Urinary bladder (tissue), 4 donors: ENCODE measurements around the gene ERLEC1. TPM values are rescaled to one million over a fixed set of nuclear protein-coding genes. Genes with fewer than 3 reads are reported as not detected.
A peak's percentile ranks its signal among the peaks of the same experiment; 100 is the strongest.

Experiments
- DNase-seq: peaks from one replicate; pipeline ENCODE4 v3.0.0-alpha.2; 2015; ENCODE audit errors: extremely low spot score
- H3K27ac ChIP-seq: one replicate; pipeline ENCODE4 v1.5.1; 2013; ENCODE audit warnings: low read depth, mild to moderate bottlenecking, moderate library complexity
- H3K36me3 ChIP-seq: one replicate; pipeline ENCODE4 v1.6.1; 2013; ENCODE audit warnings: mild to moderate bottlenecking, moderate library complexity; ENCODE audit not compliant: insufficient read depth
- H3K4me1 ChIP-seq: one replicate; pipeline ENCODE4 v1.6.1; 2013; ENCODE audit warnings: mild to moderate bottlenecking, moderate library complexity; ENCODE audit not compliant: insufficient read depth
- H3K4me3 ChIP-seq: one replicate; pipeline ENCODE4 v1.5.1; 2013; ENCODE audit warnings: low read depth, low read length
- WGBS: extraction: QIAGEN DNeasy Blood & Tissue Kit; methylation state at CpG from one replicate; pipeline ENCODE4 v1.1.7; 2013; 5-methylcytosine and 5-hydroxymethylcytosine counted together
- polyA plus RNA-seq: library from polyadenylated mRNA; stranded (reverse); fragments of 200-250 nt; gene quantifications from one replicate; pipeline ENCODE4 v1.2.3, GENCODE V29; 2013
- total RNA-seq: library from RNA; depleted of rRNA; stranded (reverse); fragments of >200 nt; gene quantifications from one replicate; pipeline ENCODE4 v1.2.3, GENCODE V29; 2014
- donor health status: healthy with polysubstance abuse.
- donor health status: healthy.

Gene ERLEC1
- total and polyA plus RNA-seq, 2 donors: 49.7 to 97.7 TPM

GRCh38 chr2:53767405-53768241 lies 19.2 kb upstream of the ERLEC1 start, which contains the start of gene CHAC2:
Gene CHAC2, plus strand, starts transcription at chr2:53767804. Its CDS starts 83 bp downstream, at chr2:53767887.
- under 1% methylated on average over 46 of the region's 46 CpGs for WGBS
- Histone ChIP-seq H3K4me3 (peak within 1 kb of the TSS; percentile 90), H3K36me3 (peaks cover 3% of the 10 kb centered on the region), H3K4me1 (no peaks in the 10 kb centered on the region), H3K27ac (no peak within 1 kb of the TSS)
- peak; percentile 49 for DNase-seq

GRCh38 chr2:53768242-53768542 lies 18.7 kb upstream of the ERLEC1 start:
- Histone ChIP-seq H3K4me3 (peak overlapping the region; percentile 90), H3K36me3 (peaks cover 3% of the 10 kb centered on the region), H3K27ac (no peak overlapping the region), H3K4me1 (no peaks in the 10 kb centered on the region)
- under 1% methylated on average over 12 of the region's 12 CpGs for WGBS
- no peak for DNase-seq

GRCh38 chr2:53769318-53769945 lies 17.4 kb upstream of the ERLEC1 start:
- no peaks in the 10 kb centered on the region for H3K4me1 ChIP-seq
- H3K36me3 ChIP-seq: peaks cover 1% of the 10 kb centered on the region
- WGBS: 94% methylated on average over 15 of the region's 15 CpGs
- no peak overlapping the region for H3K27ac ChIP-seq
- no peak overlapping the region for H3K4me3 ChIP-seq
- DNase-seq: no peak

- H3K4me3 ChIP-seq: no peak overlapping the region
- no peak for DNase-seq
- no peaks in the 10 kb centered on the region for H3K4me1 ChIP-seq
- no peak overlapping the region for H3K27ac ChIP-seq
- 72% methylated on average over 4 of the region's 4 CpGs for WGBS
- H3K36me3 ChIP-seq: no peaks in the 10 kb centered on the region
Measured at GRCh38 chr2:53770264-53770663, 16.6 kb upstream of the ERLEC1 start.

GRCh38 chr2:53777134-53777533 lies 9.7 kb upstream of the ERLEC1 start:
- no peaks in the 10 kb centered on the region for H3K4me1 ChIP-seq
- no peak overlapping the region for H3K27ac ChIP-seq
- no peak overlapping the region for H3K4me3 ChIP-seq
- no peaks in the 10 kb centered on the region for H3K36me3 ChIP-seq
- 61% methylated on average over 1 of the region's 1 CpG for WGBS
- no peak for DNase-seq

- Histone ChIP-seq H3K36me3 (no peaks in the 10 kb centered on the region), H3K27ac (no peak overlapping the region), H3K4me3 (no peak overlapping the region), H3K4me1 (no peaks in the 10 kb centered on the region)
- DNase-seq: no peak
- WGBS: 78% methylated on average over 5 of the region's 5 CpGs
Measured at GRCh38 chr2:53778536-53779162, 8.2 kb upstream of the ERLEC1 start.

GRCh38 chr2:53780056-53780455 lies 6.8 kb upstream of the ERLEC1 start:
- peaks cover 2% of the 10 kb centered on the region for H3K4me1 ChIP-seq
- H3K27ac ChIP-seq: no peak overlapping the region
- WGBS: 91% methylated on average over 4 of the region's 4 CpGs
- DNase-seq: no peak
- H3K36me3 ChIP-seq: no peaks in the 10 kb centered on the region
- no peak overlapping the region for H3K4me3 ChIP-seq

GRCh38 chr2:53782676-53783075 lies 4.2 kb upstream of the ERLEC1 start:
- 83% methylated on average over 8 of the region's 8 CpGs for WGBS
- H3K4me3 ChIP-seq: no peak overlapping the region
- no peak for DNase-seq
- H3K27ac ChIP-seq: no peak overlapping the region
- no peaks in the 10 kb centered on the region for H3K36me3 ChIP-seq
- peaks cover 2% of the 10 kb centered on the region for H3K4me1 ChIP-seq

- no peak overlapping the region for H3K4me3 ChIP-seq
- H3K36me3 ChIP-seq: no peaks in the 10 kb centered on the region
- no peak for DNase-seq
- H3K27ac ChIP-seq: no peak overlapping the region
- peaks cover 2% of the 10 kb centered on the region for H3K4me1 ChIP-seq
Measured at GRCh38 chr2:53784436-53784835, 2.4 kb upstream of the ERLEC1 start.

- DNase-seq: no peak
- Histone ChIP-seq H3K4me3 (peak overlapping the region; percentile 17), H3K4me1 (peaks cover 2% of the 10 kb centered on the region), H3K27ac (no peak overlapping the region), H3K36me3 (no peaks in the 10 kb centered on the region)
- 48% methylated on average over 11 of the region's 11 CpGs for WGBS
Measured at GRCh38 chr2:53785366-53785765, 1.5 kb upstream of the ERLEC1 start.

- WGBS: under 1% methylated on average over 18 of the region's 18 CpGs
- H3K4me1 ChIP-seq: peaks cover 2% of the 10 kb centered on the region
- H3K4me3 ChIP-seq: peak overlapping the region; percentile 77
- DNase-seq: peak; percentile 25
- H3K27ac ChIP-seq: no peak overlapping the region
- no peaks in the 10 kb centered on the region for H3K36me3 ChIP-seq
Measured at GRCh38 chr2:53786352-53786704, 516 bp upstream of the ERLEC1 start.

- peaks cover 2% of the 10 kb centered on the region for H3K4me1 ChIP-seq
- H3K4me3 ChIP-seq: peak overlapping the region; percentile 77
- no peaks in the 10 kb centered on the region for H3K36me3 ChIP-seq
- DNase-seq: no peak
- 4% methylated on average over 17 of the region's 17 CpGs for whole genome bisulfite sequencing
- H3K27ac ChIP-seq: no peak overlapping the region
Measured at GRCh38 chr2:53787614-53788289, 908 bp downstream of the ERLEC1 start.

- WGBS: 71% methylated on average over 3 of the region's 3 CpGs
- Histone ChIP-seq H3K4me3 (no peak overlapping the region), H3K36me3 (peaks cover 2% of the 10 kb centered on the region), H3K27ac (no peak overlapping the region), H3K4me1 (no peaks in the 10 kb centered on the region)
- no peak for DNase-seq
Measured at GRCh38 chr2:53793261-53793660, 6.4 kb downstream of the ERLEC1 start.
